Colonic mucosa (tissue), 4 donors: ENCODE measurements around the gene SULT6B1. TPM values are rescaled to one million over a fixed set of nuclear protein-coding genes. Genes with fewer than 3 reads are reported as not detected.
"Not testable (repeated sequence)": the region's sequence is repeated elsewhere in the genome, so short reads cannot be mapped to it uniquely, and the experiment has no call there.

Experiments
- DNase-seq: peaks from one replicate; pipeline ENCODE4 v3.0.0-alpha.2; 2020
- H3K27ac ChIP-seq: fragments of 200-600 bp; one replicate; pipeline ENCODE4 v1.8.0; 2021
- H3K27me3 ChIP-seq: fragments of 200-600 bp; one replicate; pipeline ENCODE4 v1.8.0; 2021
- H3K36me3 ChIP-seq: fragments of 200-600 bp; one replicate; pipeline ENCODE4 v1.8.0; 2021
- H3K4me1 ChIP-seq: fragments of 200-600 bp; one replicate; pipeline ENCODE4 v1.8.0; 2021; ENCODE audit warnings: mild to moderate bottlenecking
- H3K4me3 ChIP-seq: fragments of 200-600 bp; one replicate; pipeline ENCODE4 v1.8.0; 2021
- H3K9ac ChIP-seq, 2 donors: one replicate each; pipeline ENCODE4 v1.7.0; 2013; ENCODE audit warnings: control low read depth in 2 of 2, low read depth in 2 of 2, low read length in 2 of 2
- H3K9me3 ChIP-seq: fragments of 200-600 bp; one replicate; pipeline ENCODE4 v1.8.0; 2021
- CTCF ChIP-seq: fragments of 200-600 bp; IDR thresholded peaks from one replicate; pipeline ENCODE4 v1.8.0; 2022; ENCODE audit warnings: antibody characterized with exemption, mild to moderate bottlenecking
- intact Hi-C: fragments of 100-400 bp; cut with DNase I; formaldehyde crosslinking; loops from one replicate; pipeline ENCODE4 v1.14.1; 2022
- total RNA-seq, 2 donors: library from RNA; stranded (reverse); fragmentation: NEBNext Ultra II Directional in 1 of 2; extraction: Animal tissue kit (Norgen Biotek cat#: 25700) in 1 of 2; gene quantifications; one replicate each; pipeline ENCODE4 v1.2.1, GENCODE V29; 2021
- donor health status: healthy.
- donor health status: DM: no; HTN: no; CAD: no.
- donor health status: DM: no; HTN: no; CAD: no.

Gene SULT6B1
- total RNA-seq, 2 donors from 2014 or later = not detected

GRCh38 chr2:37211939-37212338, 23.5 kb upstream of the SULT6B1 start:
- no peaks in the 10 kb centered on the region for H3K4me1 ChIP-seq
- H3K9ac ChIP-seq = no peak overlapping the region
- no peak overlapping the region for H3K27ac ChIP-seq
- no peak overlapping the region for H3K4me3 ChIP-seq
- H3K27me3 ChIP-seq = no peaks in the 10 kb centered on the region
- DNase-seq = no peak
- peaks cover 13% of the 10 kb centered on the region for H3K36me3 ChIP-seq
- intact Hi-C loops = no loop called here
- no peaks in the 10 kb centered on the region for H3K9me3 ChIP-seq
- no peak for TF ChIP-seq CTCF

GRCh38 chr2:37211212-37211611, 22.7 kb upstream of the SULT6B1 start:
- TF ChIP-seq CTCF = no peak
- intact Hi-C loops = no loop called here
- no peaks in the 10 kb centered on the region for H3K9me3 ChIP-seq

GRCh38 chr2:37206760-37207159, 18.3 kb upstream of the SULT6B1 start:
- DNase-seq, H3K27ac ChIP-seq, H3K9ac ChIP-seq, H3K9me3 ChIP-seq, H3K27me3 ChIP-seq, H3K4me1 ChIP-seq, H3K4me3 ChIP-seq, intact Hi-C loops: not testable (repeated sequence)
- H3K36me3 ChIP-seq = peaks cover 19% of the 10 kb centered on the region

More at GRCh38 chr2:37211212-37211611, 22.7 kb upstream of the SULT6B1 start:
- no peak overlapping the region for H3K27ac ChIP-seq
- no peak for DNase-seq
- H3K4me3 ChIP-seq = no peak overlapping the region
- H3K36me3 ChIP-seq = peaks cover 15% of the 10 kb centered on the region
- H3K9ac ChIP-seq = no peak overlapping the region
- no peaks in the 10 kb centered on the region for H3K27me3 ChIP-seq
- no peaks in the 10 kb centered on the region for H3K4me1 ChIP-seq

GRCh38 chr2:37205689-37206341, 17.3 kb upstream of the SULT6B1 start:
- Histone ChIP-seq H3K4me3 (no peak overlapping the region), H3K27me3 (no peaks in the 10 kb centered on the region), H3K27ac (no peak overlapping the region), H3K9ac (no peak overlapping the region), H3K36me3 (peaks cover 19% of the 10 kb centered on the region), H3K4me1 (no peaks in the 10 kb centered on the region), H3K9me3 (no peaks in the 10 kb centered on the region)
- intact Hi-C loops = no loop called here
- no peak for TF ChIP-seq CTCF
- no peak for DNase-seq

- DNase-seq, intact Hi-C loops, H3K27me3 ChIP-seq, H3K9me3 ChIP-seq, H3K4me1 ChIP-seq, H3K4me3 ChIP-seq, H3K9ac ChIP-seq, H3K27ac ChIP-seq: not testable (repeated sequence)
- H3K36me3 ChIP-seq = peaks cover 19% of the 10 kb centered on the region
These were observed 16.7 kb upstream of the SULT6B1 start for GRCh38 chr2:37205071-37205661.

GRCh38 chr2:37203708-37204107, 15.2 kb upstream of the SULT6B1 start:
- no peaks in the 10 kb centered on the region for H3K9me3 ChIP-seq
- TF ChIP-seq CTCF = no peak
- DNase-seq = no peak
- H3K4me1 ChIP-seq = no peaks in the 10 kb centered on the region
- no peak overlapping the region for H3K27ac ChIP-seq
- intact Hi-C loops = no loop called here
- no peaks in the 10 kb centered on the region for H3K27me3 ChIP-seq
- H3K36me3 ChIP-seq = peaks cover 6% of the 10 kb centered on the region
- H3K9ac ChIP-seq = no peak overlapping the region
- no peak overlapping the region for H3K4me3 ChIP-seq
